Muscle layer of duodenum (tissue), 2 donors: ENCODE data around the gene HMGN4.
A peak's percentile ranks its signal among the peaks of the same experiment; 100 is the strongest.

Source experiments
- H3K27ac ChIP-seq: one replicate; pipeline ENCODE4 v1.7.0; 2013; ENCODE audit warnings: mild to moderate bottlenecking, low read length
- H3K27me3 ChIP-seq: one replicate; pipeline ENCODE4 v1.7.0; 2013; ENCODE audit warnings: low read depth, mild to moderate bottlenecking, control low read depth, low read length
- H3K36me3 ChIP-seq, 2 donors: one replicate each; pipeline ENCODE4 v1.7.0; 2013; ENCODE audit warnings: low read length in 2 of 2, control low read depth in 1 of 2, mild to moderate bottlenecking in 1 of 2; ENCODE audit not compliant: insufficient read depth in 2 of 2, control insufficient read depth in 1 of 2
- H3K4me1 ChIP-seq, 2 donors: one replicate each; pipeline ENCODE4 v1.7.0; 2013; ENCODE audit warnings: low read length in 2 of 2, mild to moderate bottlenecking in 2 of 2, control low read depth in 1 of 2, moderate library complexity in 1 of 2; ENCODE audit not compliant: insufficient read depth in 2 of 2, control insufficient read depth in 1 of 2
- H3K4me3 ChIP-seq, 2 donors: one replicate each; pipeline ENCODE4 v1.7.0; 2013; ENCODE audit warnings: low read length in 2 of 2, low read depth in 1 of 2, mild to moderate bottlenecking in 1 of 2
- H3K9me3 ChIP-seq, 2 donors: one replicate each; pipeline ENCODE4 v1.7.0; 2013; ENCODE audit warnings: low read length in 2 of 2, control low read depth in 1 of 2, mild to moderate bottlenecking in 1 of 2; ENCODE audit not compliant: control insufficient read depth in 1 of 2
- donor health status: healthy.

HMGN4 gene

DNA sequence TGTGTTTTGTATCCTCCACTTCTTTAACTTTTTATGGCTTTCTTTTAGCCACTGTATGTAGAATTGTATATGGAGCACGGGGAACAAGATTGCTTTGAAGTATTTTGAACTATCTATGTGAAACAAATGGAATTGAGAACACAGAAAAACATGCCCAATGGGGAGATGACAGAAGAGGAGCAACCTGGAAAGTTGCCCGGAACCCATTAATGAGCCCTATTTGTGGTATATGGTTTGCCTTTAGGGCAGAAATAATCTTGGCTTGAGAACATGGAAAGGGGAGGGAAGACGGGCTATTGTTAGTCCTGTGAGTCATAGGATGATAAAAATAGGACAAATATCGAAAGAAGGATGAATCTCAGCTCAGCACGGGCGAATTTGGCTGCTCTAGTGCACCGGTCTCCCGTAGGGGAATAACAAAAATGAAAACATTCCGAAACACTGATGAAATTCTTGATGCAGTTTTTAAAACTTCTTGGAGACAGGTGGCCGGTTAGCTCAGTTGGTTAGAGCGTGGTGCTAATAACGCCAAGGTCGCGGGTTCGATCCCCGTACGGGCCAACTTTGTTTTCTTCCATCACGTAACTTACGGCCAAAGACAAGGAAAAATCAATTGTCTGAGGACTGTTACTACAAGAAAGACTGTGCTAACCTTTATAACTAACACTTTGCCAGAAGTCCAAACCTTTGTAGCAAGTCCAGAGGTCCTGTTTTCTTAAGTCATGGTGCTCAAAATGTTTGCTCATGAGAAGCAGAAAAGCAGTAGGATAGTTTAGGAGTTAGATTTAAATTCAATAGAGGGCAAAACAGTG lies 15.7 kb downstream of the HMGN4 start:
- no peaks in the 10 kb centered on the region for H3K9me3 ChIP-seq
- H3K4me3 ChIP-seq: peak overlapping the region; percentile 74 to 82
- no peaks in the 10 kb centered on the region for H3K36me3 ChIP-seq
- no peaks in the 10 kb centered on the region for H3K27me3 ChIP-seq
- H3K27ac ChIP-seq: peak overlapping the region; percentile 76
- H3K4me1 ChIP-seq: no peaks in the 10 kb centered on the region

DNA sequence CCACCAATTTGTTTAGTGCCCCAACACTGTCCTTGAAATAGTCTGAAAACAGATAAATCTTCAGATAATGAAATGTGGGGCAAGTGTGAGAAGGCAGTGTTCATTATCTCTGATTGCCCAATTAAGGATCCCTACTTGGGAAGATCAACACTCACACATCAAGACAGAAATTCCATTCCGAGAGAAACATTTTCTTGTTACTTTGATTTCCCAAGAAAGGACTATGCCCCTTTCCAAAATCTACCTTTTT lies 16.2 kb downstream of the HMGN4 start:
- Histone ChIP-seq H3K9me3 (no peaks in the 10 kb centered on the region), H3K27me3 (no peaks in the 10 kb centered on the region), H3K27ac (peak overlapping the region; percentile 10), H3K36me3 (no peaks in the 10 kb centered on the region), H3K4me1 (no peaks in the 10 kb centered on the region), H3K4me3 (peak overlapping the region; percentile 74 to 82)

- Histone ChIP-seq H3K27ac (peak overlapping the region; percentile 10), H3K4me3 (peak overlapping the region; percentile 74 to 82), H3K9me3 (no peaks in the 10 kb centered on the region), H3K4me1 (no peaks in the 10 kb centered on the region), H3K36me3 (no peaks in the 10 kb centered on the region), H3K27me3 (no peaks in the 10 kb centered on the region)
Measured at GRCh38 chr6:26554697-26555504, 16.7 kb downstream of the HMGN4 start.

DNA sequence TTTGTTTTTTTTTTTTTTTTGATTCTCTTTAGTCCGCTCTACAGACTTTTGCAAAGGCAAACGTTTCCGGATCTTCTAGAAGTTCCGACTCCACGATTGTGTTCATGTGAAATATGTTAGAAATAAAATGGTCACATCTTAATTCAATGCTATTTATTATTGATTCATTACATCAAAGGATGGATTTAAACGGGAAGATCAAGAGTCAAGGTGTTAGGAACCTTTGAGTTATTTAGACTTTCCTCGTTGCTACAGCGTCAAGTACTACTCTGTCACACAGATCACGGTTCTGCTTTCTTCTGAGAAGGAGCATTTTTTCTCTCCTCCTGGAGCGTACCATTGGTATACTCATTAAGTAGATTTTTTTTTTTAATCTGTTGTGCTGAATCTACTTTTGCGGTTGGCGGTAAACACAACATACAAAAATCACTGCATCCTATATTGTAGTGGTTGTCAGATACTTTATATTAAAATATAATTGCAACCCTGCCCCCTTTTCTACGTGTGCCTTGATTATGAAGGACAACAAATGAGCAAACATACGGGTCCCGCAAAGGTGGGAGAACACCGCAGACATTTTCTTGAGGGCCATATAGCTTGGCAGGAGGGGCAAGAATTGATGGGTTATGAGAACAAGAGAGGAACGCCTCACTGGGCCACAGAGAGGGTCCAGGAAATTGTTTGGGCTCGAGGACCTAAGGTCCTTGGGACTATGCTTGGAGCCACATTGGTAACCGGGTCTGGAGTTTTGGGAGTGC lies 17.5 kb downstream of the HMGN4 start:
- Histone ChIP-seq H3K4me3 (peak overlapping the region in 1 of 2 donors; percentile 82), H3K36me3 (no peaks in the 10 kb centered on the region), H3K4me1 (no peaks in the 10 kb centered on the region), H3K27ac (no peak overlapping the region), H3K27me3 (no peaks in the 10 kb centered on the region), H3K9me3 (no peaks in the 10 kb centered on the region)

DNA sequence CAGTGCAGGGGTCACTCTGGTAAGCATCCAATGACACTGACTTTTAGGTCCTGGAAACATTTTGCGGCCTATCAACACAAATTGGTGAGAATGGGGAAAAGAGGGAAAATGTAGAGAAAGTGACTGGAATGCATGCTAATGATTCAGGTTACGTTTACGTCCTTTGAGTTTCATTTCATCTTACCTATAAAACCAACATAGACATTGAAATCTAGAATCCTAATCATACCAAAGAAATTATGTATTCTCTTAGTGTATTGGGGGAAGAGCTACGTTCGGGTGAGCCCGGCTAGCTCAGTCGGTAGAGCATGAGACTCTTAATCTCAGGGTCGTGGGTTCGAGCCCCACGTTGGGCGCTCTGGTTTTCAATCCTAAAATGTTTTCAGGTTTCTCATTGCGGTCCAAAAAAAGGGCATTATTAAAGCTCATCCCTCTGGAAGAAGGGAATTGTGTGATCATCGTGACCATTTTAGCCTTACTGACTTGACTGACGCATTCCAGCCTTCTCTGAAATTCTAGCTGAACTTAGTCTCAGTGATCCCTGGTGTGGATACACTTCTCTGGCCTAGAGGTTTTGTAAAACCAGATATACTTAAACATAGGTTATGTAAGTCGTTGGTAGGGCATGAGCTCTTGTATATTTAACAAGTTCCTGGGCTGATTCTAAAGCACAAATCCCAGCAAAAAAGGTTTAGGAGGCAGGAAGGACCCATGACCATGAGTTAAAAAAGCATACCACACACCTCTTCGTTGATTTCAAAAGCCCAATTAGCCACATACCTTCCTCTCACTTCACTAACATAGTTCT lies 18.3 kb downstream of the HMGN4 start:
- H3K27me3 ChIP-seq: no peaks in the 10 kb centered on the region
- no peaks in the 10 kb centered on the region for H3K36me3 ChIP-seq
- no peak overlapping the region for H3K4me3 ChIP-seq
- no peaks in the 10 kb centered on the region for H3K4me1 ChIP-seq
- no peak overlapping the region for H3K27ac ChIP-seq
- no peaks in the 10 kb centered on the region for H3K9me3 ChIP-seq

- Histone ChIP-seq H3K27me3 (no peaks in the 10 kb centered on the region), H3K4me3 (no peak overlapping the region), H3K27ac (no peak overlapping the region), H3K9me3 (no peaks in the 10 kb centered on the region), H3K4me1 (no peaks in the 10 kb centered on the region), H3K36me3 (no peaks in the 10 kb centered on the region)
Measured at GRCh38 chr6:26561533-26562466, 23.6 kb downstream of the HMGN4 start.

- Histone ChIP-seq H3K36me3 (no peaks in the 10 kb centered on the region), H3K9me3 (no peaks in the 10 kb centered on the region), H3K4me3 (no peak overlapping the region), H3K4me1 (no peaks in the 10 kb centered on the region), H3K27me3 (no peaks in the 10 kb centered on the region), H3K27ac (no peak overlapping the region)
Measured at GRCh38 chr6:26563488-26563887, 25.3 kb downstream of the HMGN4 start.

- no peaks in the 10 kb centered on the region for H3K4me1 ChIP-seq
- H3K27me3 ChIP-seq: no peaks in the 10 kb centered on the region
- no peaks in the 10 kb centered on the region for H3K9me3 ChIP-seq
- peak overlapping the region; percentile 72 to 98 for H3K4me3 ChIP-seq
- peak overlapping the region; percentile 69 for H3K27ac ChIP-seq
- H3K36me3 ChIP-seq: no peaks in the 10 kb centered on the region
Measured at GRCh38 chr6:26568601-26569432, 30.7 kb downstream of the HMGN4 start.

DNA sequence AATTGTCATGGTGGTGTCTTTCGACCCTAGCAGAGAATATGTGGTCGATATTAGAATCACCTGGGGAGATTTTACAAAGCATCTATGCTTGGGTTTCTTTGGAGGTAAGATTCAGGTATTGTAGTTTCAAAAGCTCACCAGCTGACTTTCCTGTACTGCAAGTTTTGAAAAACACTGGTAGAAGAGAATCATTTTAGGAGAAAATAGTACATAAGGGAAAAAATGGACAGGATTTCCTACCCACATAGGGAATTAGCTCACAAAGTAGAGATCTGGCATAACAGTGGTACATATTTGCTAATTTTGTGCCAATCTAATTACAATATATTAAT lies 31.2 kb downstream of the HMGN4 start:
- H3K27me3 ChIP-seq: no peaks in the 10 kb centered on the region
- peak overlapping the region; percentile 72 to 98 for H3K4me3 ChIP-seq
- H3K9me3 ChIP-seq: no peaks in the 10 kb centered on the region
- no peaks in the 10 kb centered on the region for H3K36me3 ChIP-seq
- H3K4me1 ChIP-seq: no peaks in the 10 kb centered on the region
- no peak overlapping the region for H3K27ac ChIP-seq
